Pons (tissue), 1 donor: Measurements from ENCODE around the gene FAR2.

Experiments
- DNase-seq: peaks from one replicate; pipeline ENCODE4 v3.0.0-alpha.2; 2016; ENCODE audit warnings: low spot score

FAR2 gene

DNA sequence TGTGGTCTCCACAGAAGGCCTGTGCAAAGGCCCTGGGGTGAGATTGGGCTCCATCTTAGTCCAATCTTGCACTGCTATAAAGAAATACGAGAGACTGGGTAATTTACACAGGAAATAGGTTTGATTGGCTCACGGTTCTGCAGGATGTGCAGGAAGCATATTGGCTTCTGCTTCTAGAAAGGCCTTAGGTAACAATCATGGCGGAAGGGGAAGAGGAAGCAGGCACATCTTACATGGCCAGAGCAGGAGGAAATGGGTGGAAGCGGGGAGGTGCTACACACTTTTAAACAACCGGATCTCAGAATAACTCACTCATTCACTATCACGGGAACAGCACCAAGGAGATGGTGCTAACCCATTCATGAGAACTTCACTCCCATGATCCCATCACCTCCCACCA lies 55.4 kb downstream of the FAR2 start:
- DNase-seq: no peak

DNA sequence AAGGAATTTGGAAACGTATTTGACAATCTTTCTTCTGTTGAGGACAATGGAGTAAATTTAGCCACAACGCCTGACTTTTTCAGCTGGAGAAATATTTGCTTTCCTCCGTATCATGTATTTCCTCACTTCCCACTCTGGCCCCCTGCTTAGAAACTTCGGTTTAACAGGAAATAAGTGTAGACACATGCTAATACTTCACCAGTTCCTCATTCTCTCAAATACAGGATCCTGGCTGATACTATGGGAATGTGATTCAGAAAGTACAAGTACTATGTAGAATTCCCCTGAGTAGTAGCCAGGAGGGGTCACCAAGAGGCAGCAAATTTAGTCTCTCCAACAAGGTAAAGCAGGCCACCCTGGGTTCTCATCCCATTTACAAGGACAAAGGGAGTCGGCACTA lies 58.0 kb downstream of the FAR2 start:
- DNase-seq: peak; percentile 80

DNA sequence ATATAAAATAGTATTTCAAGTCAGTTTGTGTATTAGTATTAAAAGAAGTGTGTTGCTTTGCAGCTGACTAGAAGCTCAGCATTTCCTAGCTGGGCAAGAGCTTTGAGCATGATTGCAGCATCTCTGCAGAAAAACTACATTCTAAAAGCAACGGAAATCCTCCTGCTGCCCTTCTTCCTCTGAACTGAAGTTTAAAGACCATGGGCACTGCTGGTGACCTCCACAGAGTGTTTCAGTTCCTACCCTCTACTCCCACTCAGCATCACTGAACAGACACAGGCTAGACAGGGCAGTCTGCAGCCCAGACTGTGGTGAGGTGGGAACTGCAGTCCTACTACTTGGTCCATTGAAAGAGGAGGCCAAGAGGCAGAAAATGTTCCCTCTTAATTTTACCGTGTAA lies 59.0 kb downstream of the FAR2 start:
- DNase-seq: peak; percentile 79

DNA sequence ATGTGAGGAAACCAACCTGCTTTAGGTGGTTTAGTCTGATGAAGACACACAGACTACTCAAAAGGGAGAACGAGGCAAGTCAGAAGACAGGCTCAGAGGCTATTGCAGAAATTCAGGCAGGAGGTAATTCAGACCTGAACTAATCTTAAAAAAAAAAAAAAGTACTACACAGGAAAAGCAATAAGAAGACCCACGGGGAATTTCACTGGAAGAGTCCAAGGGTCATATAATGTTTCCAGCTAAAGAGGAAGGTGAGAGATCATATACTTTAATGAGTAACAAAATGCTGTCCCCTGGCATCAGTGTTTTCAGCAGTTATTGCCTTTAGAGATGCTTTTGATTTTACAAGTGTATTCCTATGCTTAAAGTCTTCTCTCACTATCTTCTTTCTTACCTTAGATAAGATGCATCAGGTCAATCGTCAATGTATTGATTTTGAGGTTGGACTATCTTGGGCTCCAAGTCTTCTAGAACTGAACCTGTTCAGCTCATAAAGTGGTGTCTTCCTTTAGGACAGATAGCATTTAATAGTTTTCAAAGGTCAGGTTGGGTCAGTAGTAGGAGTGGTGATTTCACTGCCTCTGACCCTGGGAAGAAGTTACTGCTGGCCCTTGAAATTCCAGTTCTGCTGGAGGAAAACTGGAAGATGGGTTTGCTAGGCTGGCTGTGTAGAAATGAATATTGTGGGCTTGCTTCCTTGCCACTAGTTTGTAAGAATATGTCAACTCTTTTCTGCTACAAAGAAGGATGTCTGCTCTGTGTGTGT lies 60.0 kb downstream of the FAR2 start:
- no peak for DNase-seq

DNA sequence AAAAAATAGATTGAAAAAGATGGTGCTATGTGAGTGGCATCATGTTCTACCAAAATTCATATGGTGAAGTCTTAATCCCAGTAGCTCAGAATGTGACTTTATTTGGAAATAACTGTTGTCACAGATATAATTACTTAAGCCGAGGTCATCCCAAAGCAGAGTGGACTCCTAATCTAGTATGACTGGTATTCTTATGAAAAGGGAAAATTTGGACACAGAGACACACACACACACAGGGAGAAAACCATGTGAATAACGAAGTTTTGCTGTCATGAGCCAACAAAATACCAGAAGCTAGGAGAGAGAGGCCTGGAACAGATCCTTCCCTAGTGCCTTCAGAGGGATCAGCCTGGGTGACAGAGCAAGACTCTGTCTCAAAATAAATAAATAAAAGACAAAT lies 62.6 kb downstream of the FAR2 start:
- DNase-seq: no peak

DNA sequence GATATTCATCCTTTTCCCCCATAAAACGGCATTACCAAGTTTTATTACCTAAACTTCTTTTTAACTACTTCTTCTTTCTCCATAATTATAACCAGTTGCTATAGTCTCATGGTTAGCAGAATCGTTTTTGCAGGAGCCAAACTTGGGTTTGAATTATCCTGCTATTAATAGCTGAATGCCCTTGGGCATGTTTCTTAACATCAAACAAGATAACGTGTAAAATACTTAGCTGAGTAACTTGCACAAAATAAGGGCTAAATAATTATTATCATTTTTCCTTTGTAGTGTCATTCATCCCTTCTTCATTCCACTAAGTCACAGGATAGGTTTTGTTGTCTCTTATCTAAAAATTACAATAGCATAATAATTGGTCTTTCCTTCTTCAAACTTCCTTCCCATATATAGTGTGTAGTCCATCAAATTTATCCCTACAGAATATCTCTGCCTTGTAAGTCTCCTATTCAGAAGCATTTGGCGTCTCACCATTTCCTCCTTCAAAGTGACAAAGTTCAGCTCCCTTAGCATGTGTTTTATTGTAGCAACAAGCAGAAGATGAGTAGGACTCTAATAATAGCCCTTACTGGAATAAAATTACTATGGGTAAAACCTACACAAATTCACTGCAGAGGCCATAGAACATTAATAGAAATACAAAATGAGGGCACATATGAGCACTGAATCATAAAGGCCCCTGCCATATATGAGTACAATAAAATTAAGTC lies 63.8 kb downstream of the FAR2 start:
- DNase-seq: no peak

DNA sequence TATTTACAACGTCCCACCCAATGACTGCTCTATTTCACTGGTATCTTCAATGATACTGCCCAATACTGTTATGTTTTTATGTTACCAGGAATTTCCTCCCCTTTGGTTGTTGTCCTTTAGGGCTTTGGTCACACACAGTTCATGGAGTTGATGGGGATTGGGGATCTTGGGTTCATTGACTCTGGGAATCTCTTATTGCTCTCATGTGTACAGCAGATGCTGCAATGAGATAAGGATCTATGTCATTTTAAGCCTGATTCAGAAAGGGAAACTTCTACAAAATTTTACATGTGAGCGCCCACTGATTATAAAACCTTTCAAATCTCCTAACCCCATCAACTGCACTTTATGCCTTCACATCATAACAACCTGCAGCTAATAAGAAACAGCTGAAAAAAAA lies 67.2 kb downstream of the FAR2 start:
- DNase-seq: no peak

DNA sequence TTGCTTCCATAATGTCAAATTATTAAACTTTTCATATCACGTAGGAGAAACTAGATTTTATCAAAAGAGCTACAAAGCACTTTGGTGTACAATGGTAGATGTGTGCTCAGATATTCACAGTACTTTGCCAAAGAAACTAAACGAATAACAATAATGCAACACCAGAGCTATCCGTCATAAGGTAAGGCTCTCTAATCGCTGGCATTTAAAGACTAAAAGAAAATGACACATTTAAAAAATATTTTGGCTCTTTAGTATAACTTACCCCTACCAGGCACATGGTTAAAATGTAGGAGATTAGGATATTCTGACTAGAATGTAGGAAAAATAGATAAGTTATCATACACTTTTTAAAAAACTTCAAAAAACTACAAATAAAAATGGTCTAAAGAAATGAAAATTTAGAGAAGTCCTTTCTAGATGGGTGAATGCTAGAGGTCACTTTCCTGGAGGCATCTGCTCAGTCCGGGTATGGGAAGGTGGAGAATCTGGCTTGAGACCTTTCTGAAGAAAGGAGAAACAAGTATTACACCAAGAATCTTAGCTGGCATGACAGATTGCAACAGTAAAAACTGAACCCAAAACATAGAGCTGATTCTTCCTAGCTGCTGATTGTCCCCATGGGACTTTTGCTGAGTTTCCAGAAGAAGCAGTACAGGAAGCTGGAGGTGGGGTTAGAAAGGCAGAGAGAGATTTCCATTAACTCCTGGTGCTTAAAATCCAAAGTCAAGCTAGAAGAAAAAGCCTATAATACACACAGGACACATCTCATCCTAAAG lies 67.9 kb downstream of the FAR2 start:
- no peak for DNase-seq

DNA sequence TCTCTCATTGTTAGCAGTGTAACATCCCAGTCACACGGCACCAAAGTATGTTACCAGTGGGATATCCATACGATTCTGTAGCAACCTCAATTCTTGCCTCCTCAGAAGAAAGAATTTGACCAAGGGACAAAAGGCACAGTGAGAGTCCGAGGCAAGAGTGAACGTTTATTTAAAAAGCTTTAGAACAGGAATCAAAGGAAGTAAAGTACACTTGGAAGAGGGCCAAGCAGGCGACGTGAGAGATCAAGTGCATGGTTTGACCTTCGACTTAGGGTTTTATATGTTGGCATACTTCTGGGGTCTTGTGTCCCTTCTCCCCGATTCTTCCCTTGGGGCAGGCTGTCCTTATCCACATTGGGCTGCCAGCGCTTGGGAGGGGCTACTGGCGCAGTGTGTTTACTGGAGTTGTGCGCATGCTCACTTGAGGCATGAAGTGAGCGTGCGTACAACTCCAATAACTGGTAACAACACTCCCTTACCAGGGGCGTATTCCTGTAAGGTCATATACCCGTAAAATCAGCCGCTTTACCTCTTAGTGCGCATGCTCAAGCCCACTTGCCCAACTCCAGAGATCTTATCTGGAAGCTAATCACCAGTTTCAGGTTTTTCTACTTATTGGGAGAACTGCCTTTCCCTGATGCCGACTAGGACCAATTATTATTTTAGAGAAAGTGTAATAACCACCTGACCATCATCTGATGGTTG lies 71.7 kb downstream of the FAR2 start:
- no peak for DNase-seq

DNA sequence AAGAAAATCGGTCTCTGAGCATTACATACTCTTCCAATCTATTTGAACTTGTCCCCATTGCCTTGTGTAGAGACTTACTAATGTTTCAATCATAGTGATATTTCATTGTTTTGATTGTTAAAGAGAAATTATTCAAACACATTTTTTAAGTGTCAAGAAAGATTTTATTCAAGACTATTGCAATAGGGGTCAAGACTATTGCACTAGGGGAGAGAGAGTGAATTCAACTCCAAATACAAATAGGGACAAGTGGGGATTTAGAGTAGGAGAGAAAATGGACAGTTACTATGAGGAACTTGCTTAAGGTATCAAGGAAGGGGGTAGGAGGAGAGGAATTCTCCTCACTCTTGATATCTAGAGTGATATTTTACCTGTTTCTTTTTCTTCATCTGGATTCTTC lies 73.1 kb downstream of the FAR2 start:
- DNase-seq: no peak

DNA sequence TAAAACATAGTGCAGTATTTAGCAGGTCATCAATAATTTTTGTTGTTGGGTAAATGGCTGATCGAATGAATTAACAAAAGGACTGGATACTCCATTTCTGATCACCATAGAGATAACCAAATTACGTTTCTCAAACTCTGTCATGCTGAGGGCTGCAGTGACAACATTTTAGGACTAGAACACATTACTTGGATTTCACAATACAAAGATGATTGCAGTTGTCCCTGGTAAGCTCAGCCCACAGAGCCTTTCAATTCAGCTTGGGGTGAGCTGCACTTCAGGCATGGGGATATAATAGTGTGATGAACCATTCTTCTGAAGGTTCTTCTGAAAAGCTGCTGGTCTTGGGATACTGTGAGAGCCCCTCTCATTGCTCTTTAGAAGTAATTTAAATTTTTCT lies 74.3 kb downstream of the FAR2 start:
- no peak for DNase-seq

DNA sequence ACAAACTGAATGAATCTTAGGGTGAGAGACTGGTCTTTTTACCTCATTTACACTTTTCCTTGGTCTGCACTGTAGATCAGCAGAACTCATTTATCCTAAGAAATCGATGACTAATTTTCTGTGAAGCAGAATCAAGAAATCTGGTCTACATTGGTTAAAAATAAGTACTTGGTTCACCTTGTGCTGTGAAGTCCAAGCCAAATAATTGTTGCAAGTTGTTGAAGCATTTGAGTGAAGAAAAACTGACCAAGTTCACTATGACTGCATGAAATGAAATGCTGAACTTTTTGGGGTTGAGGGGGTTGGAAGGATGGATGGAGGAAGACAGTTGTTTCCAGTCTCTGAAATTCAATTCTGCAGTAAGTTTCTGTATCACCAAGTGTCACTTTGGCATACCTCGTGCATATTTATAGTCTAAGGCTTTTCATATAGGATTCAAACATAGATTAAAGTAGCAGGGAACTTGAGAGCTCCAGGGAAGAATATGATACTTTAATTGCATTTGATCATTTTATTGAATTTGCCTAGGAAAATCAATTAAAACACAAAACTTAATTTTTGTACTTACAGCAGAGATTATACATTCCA lies 75.0 kb downstream of the FAR2 start:
- DNase-seq: no peak

DNA sequence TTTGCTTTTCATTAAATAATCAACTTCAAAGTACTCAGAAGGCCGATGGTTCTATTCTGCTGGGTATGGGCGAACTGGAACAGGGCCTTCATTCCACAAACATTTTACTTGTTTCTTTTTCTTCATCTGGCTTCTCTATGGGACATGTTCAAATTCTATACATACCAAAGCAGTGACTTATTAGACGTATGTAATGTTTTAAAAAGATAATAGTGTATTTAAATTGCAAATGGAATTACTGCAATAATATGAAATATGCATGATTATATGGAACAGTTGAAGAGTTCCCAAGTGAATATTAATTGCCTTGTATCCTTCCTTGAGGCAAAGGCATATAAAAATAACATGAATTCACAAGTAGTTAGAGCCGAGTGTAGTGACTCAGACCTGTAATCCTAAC lies 75.5 kb downstream of the FAR2 start:
- DNase-seq: no peak

DNA sequence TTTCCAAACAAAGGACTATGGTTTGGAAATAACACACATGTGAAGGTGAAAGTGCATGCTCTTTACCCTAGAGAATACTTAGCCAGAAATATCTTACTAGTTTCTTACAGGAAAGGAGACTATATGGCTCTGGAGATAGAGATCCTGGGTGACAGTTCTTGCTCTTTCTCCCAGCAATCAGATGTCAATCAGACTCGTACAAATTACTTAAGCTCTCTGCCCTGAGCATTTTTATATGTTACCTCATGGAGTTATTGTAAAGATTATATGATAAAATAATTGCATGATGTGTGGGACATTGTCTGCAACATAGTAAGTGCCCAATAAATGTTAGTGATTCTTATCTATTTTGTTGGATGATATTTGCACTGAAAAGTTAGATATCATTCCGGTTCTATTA lies 76.8 kb downstream of the FAR2 start:
- DNase-seq: no peak

DNA sequence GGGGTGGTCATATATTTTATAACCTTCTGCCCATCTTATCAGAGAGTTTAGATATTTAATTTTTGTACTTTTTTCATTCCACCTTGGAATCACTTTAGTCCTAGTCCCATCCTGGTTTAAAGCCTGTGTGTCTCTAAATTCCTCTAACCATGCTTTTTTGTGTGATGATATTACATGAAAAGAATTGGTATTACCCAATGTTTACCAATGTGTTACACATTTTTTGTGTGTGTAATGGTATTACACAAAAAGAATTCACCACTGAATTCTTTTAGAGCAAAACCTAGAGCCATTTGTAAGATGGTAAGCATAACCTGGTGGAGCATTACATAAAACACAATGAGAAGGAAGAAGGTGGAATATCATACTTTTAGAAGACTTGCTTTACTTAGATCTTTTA lies 77.5 kb downstream of the FAR2 start:
- DNase-seq: no peak

DNA sequence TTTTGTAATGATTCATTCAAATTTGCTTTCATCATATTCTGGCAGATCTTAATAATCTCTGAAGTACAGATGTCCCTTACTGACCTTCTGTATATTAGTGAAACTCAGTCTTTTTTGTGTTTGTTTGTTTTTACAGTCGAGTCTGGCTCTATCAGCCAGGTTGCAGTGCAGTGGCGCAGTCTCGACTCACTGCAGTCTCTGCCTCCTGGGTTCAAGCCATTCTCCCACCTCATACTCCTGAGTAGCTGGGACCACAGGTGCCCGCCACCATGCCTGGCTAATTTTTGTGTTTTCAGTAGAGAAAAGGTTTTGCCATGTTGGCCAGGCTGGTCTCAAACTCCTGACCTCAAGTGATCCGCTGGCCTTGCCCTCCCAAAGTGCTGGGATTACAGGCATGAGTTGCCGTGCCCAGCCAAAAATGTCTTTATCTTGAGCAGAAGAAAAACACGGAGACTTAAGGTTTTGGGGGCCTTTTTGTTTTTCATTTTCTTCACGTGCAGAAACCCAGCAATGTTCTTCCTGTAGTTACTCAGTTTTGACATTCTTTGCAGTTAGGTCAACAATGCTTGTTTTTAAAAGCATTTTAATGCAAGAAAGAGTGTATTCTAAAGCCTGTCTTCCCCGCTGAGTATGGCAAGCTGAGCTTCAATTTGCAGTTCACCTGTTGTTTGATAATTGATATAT lies 79.5 kb downstream of the FAR2 start:
- no peak for DNase-seq

DNA sequence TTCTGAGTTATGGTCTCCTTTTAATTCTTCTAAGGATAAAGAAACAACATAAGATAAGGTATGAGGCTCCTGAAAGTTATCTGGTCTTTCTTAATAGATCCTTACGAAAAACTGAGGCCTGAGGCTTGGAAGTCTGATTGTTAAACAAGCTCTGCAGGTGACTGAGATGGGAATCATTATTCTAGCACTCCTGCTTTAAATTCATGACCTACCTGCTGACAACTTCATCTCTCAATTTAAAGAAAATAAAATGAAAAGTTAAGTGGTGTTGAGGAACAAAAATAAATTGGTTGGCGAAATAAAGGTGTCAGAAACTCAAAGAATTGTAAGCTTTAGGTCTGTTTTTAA lies 80.1 kb downstream of the FAR2 start:
- DNase-seq: no peak

DNA sequence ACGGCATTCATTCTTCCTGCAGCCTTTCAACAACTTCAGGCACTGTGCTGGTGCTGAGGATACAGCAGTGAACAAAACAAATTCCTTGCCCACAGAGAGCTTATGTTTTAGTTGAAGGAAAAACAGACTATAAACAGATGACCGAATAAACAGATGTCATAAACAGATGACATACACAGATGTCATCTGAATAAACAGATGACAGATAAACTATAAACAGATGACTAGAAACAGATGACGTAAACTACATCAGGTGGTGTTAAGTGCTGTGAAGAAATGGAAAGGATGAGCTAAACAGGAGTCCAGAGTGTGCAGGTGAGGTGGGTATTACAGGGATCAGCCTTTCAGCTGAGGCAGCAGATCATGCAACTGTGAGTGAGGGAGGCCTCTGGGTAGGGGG lies 80.9 kb downstream of the FAR2 start:
- no peak for DNase-seq

DNA sequence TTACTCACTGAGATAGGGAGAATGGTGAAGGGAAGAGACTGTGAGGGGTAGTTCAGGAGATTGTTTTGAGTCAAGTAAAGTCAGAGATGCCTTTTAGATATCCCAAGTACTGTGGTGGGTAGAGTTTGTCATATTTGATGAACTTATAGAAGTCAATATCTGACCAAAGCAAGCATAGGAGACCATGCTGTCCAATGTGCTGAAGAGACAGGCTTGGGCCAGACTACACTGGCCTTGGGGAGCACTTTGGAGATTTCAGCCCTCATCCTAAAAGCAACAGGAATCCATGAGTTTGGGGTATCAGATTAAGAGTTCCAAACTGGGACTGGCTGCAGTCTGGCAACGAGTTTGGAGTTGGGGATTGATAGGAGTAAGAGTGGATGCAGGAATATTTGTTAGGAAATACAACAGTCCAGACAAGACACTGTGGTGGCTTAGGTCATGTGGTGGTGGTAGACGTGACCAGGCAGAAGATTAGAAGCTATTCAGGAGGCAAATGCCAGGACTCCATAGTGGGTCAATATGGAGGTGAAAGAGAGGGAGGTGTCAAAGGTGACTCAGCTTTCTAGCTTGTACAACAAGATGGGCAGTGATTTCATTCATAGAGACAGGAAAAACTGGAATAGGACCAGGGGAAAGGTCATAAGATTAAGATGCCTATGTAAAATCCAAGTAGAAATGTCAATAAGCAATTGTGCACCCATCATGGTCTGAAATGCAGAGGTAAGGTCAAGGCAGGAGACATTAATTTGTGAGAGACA lies 81.9 kb downstream of the FAR2 start:
- no peak for DNase-seq

DNA sequence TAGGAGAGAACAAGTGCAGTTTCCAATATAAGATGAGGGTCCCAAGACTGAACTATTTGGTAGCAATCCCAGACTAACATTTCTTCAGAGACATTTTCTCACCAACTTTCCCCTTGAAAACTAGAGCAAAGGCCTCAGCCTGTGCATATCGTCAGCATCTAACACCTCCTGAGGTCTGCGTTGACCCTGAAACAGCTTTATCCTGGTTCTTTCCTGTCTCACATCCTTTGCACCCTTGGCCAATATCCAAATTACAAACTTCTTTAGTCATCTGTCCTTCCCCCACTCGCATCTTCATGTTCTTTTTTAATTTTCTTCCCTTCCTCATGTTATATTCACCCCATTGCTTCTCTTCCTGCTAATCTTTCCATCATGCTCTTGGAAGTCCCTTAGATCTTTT lies 83.0 kb downstream of the FAR2 start:
- DNase-seq: no peak

DNA sequence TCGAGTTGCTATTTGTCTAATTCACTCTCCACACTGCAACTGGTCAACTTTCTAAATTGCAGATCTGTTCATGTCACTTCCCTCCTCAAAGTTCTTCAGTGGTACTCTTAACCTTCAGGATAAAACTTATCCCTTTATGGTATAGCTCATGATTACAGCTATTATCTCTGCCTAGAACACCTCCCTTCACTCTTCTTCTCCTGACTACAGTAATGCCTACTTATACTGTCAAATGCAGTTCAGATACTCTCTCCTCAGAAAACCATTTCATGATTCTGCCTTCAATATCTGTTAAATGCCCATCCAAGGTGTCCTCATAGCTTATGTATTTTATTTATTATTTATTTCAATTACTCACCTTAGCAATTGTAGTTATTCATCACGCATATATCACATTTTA lies 85.5 kb downstream of the FAR2 start:
- no peak for DNase-seq
